Hypothalamus (tissue), 51 donors: ENCODE results near the gene KRTAP9-8.
"Not testable (repeated sequence)": the region's sequence is repeated elsewhere in the genome, so short reads cannot be mapped to it uniquely, and the experiment has no call there.

Source experiments
- DNase-seq, 51 donors: peaks; one replicate each; lab custom pipeline; 2025; lab: John Stamatoyannopoulos, UW

Gene KRTAP9-8

GRCh38 chr17:41255381-41256290 lies 17.8 kb downstream of the KRTAP9-8 start, which contains the start of gene KRTAP9-9:
Gene KRTAP9-9 (plus strand): TSS chr17:41255384.
- DNase-seq: not testable (repeated sequence)

GRCh38 chr17:41256291-41256685 lies 18.5 kb downstream of the KRTAP9-8 start:
- no peak for DNase-seq

DNA sequence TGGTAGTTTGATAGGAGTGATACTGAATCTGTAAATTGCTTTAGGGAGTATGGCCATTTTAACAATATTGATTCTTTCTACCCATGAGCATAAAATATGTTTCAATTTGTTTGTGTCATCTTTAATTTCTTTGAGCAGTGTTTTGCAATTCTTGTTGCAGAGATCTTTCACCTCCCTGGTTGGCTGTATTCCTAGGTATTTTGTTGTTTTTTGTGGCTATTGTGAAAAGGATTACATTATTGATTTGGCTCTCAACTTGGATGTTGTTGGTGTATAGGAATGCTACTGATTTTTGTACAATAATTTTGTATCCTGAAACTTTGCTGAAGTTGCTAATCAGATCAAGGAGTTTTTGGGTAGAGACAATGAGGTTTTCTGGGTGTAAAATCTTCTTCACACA lies 20.6 kb downstream of the KRTAP9-8 start:
- no peak for DNase-seq

DNA sequence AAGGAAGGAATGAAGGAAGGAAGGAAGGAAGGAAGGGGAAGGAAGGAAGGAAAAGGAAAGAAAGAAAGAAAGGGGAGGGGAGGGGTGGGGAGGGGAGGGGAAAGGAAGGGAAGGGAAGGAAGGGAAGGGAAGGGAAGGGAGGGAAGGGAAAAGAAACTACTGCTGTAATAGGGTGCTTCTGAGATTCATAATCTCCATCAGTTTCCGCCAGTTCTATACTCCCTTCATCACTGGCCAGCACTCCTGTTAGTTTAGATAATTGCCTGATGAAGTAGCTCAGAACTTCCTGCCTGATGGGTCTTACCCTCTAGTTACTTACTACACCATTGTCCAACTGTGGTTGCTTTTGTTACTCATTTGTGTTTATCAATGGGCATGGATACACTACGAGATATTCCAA lies 25.4 kb downstream of the KRTAP9-8 start:
- no peak for DNase-seq

DNA sequence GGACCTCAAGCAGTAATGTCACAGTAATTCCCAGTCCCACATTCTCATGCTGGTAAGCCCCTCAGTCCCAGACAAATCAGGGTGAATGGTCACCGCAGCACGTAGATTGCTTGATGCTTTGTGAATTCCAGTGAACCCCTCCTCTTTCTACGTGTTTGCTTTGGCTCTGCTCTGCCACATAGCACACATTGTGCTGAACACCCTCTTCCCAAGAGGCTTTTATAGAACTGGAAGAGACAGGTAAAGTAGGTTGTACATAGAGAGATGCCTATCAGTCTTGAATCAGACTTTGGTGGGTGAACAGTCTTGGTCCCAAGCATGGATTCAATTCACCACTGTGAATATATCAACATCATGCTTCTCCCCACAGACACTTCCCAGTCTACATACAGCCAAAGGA lies 26.8 kb downstream of the KRTAP9-8 start:
- DNase-seq: no peak

GRCh38 chr17:41265078-41265477 lies 27.3 kb downstream of the KRTAP9-8 start, which contains the start of gene KRTAP9-6:
Gene KRTAP9-6 (plus strand): TSS chr17:41265378. CDS start chr17:41265378, 0 bp downstream.
- DNase-seq: no peak

DNA sequence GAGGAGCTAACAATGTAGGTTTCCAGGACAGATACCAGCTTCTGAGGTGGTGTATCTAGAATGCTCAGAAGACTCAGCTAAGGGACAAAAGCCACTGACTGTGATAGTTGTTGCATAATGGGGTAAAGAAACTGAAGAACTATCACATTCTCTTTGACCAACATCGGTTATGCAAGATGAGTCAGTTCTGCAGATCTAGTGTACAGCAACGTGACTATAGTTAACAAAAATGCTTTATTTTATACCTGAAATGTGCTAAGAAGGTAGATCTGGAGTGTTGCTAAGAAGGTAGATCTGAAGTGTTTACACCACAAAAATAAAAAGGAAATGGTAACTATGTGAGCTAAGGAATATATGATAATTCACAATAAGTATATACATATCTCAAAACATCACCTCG lies 29.9 kb downstream of the KRTAP9-8 start:
- DNase-seq: no peak

- not testable (repeated sequence) for DNase-seq
These were observed 33.5 kb downstream of the KRTAP9-8 start for GRCh38 chr17:41271323-41271722.

DNA sequence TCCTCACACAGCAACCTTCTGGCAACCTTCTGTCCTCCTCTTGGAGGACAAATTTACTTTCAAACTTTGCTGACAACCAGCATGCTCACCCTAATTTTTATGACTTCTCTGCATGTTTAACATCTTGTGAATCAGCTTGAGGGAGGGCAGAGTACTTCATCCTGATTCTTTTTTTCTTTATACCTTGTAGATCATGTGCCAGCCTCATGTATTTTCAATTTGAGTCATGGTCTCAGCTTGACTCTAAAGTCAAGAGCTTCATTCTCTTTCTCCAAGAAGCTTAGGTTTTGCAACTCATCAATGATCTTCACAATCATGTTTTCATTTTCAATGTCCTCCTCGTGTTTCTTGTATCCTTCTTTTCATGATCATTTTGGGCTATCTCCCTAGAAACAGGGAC lies 34.1 kb downstream of the KRTAP9-8 start:
- no peak for DNase-seq

DNA sequence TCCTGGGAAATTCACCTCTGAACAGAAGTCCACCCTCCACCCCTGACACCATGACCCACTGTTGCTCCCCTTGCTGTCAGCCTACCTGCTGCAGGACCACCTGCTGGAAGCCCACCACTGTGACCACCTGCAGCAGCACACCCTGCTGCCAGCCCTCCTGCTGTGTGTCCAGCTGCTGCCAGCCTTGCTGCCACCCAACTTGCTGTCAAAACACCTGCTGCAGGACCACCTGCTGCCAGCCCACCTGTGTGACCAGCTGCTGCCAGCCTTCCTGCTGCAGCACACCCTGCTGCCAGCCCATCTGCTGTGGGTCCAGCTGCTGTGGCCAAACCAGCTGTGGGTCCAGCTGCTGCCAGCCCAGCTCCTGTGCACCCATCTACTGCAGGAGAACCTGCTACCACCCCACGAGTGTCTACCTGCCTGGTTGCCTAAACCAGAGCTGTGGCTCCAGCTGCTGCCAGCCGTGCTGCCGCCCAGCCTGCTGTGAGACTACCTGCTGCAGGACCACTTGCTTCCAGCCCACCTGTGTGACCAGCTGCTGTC lies 37.9 kb downstream of the KRTAP9-8 start, which contains the start of gene KRTAP9-7:
TSS of gene KRTAP9-7 (plus strand) at position 51 of the 543 bp plus-strand sequence. CDS start at position 51, 0 bp downstream.
- DNase-seq: not testable (repeated sequence)

GRCh38 chr17:41278176-41278955 lies 40.6 kb downstream of the KRTAP9-8 start:
- no peak for DNase-seq

DNA sequence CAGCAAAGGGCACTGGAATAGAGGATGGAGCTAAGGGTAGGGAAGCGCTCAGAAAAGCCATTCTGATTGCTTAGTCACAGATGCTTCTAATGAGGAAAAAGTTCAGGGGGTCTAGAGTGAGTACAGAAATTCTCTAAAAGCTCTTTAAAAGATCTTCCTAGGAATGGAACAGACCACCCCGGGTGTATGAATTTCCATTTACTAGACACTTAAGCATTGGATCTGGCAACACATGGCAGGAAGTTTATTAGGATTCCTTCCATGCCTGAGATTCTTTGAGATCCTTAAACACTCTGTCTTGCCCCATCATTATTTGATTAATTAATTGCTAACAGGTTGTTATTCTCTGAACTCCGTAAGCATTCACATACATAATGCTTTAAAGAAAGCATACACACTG lies 46.2 kb downstream of the KRTAP9-8 start:
- no peak for DNase-seq

DNA sequence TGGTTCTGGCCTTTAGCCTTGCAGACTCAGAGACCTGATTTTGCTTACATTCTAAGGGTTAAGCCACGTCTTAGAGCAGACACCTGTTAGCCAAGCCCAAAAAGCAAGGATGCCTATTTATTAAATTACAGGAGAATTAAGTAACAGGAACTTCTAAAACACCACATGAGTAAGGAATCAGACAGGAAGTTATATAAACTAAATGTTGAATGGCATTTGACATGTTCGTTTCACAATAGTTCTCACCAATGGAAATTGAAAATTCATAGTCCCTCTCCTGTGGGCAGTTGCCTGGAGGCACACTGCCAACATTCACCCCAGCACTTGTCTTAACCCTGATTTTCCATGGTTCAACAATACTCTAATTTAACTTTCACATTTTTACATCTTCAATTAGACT lies 46.7 kb downstream of the KRTAP9-8 start:
- no peak for DNase-seq

GRCh38 chr17:41287050-41287449 lies 49.3 kb downstream of the KRTAP9-8 start:
- no peak for DNase-seq
